ENCODE data around the gene LTN1.
A peak's percentile ranks its signal among the peaks of the same experiment; 100 is the strongest.
"Not testable (repeated sequence)": the region's sequence is repeated elsewhere in the genome, so short reads cannot be mapped to it uniquely, and the experiment has no call there.

The LTN1 gene

DNA sequence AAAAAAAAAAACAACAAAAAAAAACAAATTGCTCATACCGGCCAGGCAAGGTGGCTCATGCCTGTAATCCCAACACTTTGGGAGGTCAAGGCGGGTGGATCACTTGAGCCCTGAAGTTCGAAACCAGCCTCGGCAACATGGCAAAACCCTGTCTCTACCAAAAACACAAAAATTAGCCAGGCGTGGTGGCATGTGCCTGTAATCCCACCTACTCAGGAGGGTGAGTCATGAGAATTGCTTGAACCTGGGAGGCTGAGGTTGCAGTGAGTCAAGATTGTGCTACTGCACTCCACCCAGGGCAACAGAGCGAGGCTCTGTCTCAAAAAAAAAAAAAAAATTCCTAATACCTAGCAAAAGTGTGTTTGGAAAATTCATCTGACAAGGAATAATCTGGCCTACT lies 4.5 kb downstream of the LTN1 start:
- not testable (repeated sequence) for DNase-seq (ENCODE audit: low spot score)

DNA sequence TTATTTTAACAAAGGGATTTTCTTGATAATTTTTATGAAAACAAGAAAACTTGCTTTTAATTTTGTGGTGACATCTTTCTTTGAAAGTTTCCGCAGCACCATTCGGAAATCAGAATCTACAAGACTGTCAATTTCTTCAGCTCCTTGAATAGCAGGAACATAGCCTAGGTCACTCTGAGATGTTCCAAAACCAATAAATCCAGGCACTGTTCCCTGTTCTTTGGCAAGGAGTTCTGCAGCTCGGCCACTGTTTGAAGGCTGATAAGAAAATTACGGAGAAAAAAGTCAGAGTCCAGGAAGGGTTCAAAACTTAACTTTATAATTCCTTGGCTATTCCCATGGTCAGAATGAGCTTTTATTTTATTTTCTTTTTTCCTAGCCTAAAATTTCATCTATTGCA lies 6.0 kb downstream of the LTN1 start:
- no peak for DNase-seq (ENCODE audit: low spot score)

DNA sequence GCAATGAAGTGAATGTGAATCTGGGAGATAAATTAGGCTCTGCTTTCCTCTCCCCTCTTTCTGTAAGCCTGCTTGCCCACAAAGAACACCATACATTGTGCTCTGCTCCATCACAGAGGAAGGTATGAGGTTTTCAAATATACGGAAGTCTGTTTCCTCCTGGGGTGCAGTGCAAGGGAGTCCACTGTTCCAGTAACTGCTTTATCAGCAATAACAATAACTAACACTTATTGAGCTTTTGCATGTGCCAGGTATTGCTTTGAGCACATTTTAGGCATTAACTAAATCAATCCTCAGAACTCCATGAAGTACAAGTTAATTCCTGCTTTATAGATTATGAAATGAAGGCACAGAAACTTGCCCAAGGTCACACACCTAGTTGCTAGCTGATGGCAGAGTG lies 10.0 kb downstream of the LTN1 start:
- no peak for DNase-seq (ENCODE audit: low spot score)

DNA sequence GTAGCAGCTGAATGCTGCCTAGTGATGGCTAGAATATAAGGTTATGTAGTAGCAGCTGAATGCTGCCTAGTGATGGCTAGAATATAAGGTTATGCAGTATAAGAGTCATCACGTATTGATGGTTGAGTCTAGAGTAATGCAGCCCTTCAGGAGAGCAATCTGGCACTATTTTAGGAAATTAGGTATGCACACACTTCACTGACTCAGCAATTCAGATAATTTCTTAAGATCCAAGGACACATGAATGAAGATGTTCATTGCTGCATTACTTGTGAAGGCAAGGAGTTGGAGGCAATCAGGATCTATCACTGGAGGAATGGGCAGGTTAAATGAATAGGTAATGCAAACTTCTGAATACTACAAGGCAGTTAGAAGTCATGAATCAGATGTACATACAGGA lies 13.6 kb downstream of the LTN1 start:
- no peak for DNase-seq (ENCODE audit: low spot score)

DNA sequence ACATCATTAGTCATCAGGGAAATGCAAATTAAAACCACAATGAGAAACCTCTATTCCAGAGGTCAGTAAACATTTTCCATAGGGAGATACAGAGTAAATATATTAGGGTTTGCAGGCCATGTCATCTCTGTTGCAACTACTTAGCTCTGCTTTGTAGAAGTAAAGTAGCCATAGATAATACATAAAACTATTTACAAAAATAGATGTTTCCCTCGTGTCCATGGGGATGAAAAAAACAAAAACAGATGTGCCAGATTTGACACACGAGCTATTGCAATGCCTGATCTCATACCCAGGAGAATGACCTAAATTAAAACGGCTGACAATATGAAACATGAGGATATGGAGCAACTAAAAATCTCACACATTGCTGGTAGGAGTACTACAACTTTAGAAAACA lies 17.3 kb downstream of the LTN1 start:
- no peak for DNase-seq (ENCODE audit: low spot score)

DNA sequence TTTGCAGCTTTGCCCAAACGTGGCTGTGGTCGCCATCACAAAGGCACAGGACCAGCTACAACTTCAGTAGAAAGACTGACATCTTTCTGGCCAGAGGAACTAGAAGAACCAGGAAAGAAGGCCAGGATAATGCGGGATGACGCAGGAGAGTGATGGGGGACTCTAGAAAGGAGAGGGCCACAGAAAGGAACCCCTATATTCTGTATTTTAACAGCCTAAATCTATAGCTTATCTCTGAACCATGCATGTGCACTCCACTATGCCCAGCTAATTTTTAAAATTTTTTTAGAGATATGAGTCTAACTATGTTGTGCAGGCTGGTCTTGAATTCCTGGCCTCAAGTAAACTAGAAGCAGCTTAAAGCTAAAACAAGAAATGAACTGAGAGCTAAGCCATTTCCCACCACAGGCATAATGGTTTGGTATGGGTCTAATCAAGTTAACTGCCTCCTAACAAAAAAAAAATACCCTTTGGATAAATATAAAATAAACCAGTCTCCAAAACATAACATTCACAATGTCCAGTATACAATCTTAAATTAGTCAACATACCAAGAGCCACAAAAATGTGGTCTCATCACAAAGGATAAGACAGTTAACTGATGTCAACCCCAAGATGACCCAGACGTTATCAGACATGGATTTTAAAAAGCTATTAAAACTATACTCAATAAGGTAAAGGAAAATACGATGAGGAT lies 18.0 kb downstream of the LTN1 start:
- no peak for DNase-seq (ENCODE audit: low spot score)

DNA sequence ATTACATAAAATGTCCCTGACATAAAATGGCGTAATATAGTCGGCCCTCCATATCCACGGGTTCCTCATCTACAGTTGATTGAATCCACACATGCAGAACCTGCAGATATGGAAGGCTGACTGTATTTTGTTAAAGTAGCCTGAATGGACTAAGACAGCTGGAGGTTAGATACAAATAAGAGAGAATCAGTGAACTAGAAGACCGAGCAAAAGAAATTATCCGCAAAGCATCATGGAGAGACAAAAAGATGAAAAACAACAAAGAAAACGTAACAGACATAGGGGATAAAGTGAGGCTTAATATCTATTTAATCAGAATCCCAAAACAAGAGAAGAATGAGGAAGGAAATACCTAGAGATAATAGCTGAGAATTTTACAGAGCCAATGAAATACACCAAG lies 20.3 kb downstream of the LTN1 start:
- no peak for DNase-seq (ENCODE audit: low spot score)

DNA sequence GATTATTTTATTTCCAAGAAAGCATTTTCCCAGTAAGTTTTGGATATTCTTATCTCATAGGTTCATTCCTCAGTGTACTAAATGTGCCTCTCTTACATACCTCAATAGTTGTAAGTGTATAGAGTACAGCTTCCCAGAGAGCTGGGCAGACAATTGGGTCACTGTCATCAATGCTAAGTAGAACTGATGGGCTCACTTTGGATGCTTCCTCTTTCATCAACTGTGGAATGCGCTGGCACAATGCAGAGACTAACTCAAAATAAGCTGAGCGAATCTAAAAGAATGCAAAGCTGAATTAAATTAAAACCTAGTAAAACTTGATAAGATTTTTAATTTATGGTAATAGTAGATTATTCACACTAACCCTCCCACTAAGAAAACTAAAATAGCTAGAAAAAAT lies 21.5 kb downstream of the LTN1 start:
- DNase-seq (ENCODE audit: low spot score): peak; percentile 11

DNA sequence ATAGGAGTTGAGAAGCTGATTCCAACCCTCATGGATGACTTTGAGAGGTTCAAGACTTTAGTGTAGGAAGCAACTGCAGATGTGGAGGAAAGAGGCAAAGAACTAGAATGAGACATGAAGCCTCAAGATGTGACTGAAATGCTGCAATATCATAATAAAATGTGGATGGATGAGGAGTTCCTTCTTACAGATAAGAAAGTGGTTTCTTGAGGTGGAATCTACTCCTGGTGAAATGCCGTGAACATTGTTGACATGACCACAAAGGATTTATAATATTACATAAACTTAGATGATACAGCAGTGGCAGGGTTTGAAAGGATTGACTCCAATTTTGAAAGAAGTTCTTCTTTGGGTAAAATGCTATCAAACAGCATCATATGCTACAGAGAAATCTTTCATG lies 28.8 kb downstream of the LTN1 start:
- no peak for DNase-seq (ENCODE audit: low spot score)

DNA sequence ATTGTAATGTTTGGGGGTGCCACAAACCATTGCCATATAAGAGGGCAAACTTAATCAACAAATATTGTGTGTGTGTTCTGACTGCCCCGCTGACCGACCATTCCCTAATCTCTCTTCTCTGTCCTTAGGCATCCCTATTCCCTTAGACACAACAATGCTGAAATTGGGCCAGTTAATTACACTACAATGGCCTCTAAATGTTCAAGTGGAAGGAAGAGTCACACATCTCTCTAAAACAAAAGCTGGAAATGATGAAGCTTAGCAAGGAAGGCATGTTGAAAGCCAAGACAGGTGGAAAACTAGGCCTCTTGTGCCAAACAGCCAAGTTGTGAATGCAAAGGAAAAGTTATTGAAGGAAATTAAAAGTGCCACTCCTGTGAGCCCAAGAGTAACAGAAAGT lies 30.2 kb downstream of the LTN1 start:
- DNase-seq (ENCODE audit: low spot score): no peak

DNA sequence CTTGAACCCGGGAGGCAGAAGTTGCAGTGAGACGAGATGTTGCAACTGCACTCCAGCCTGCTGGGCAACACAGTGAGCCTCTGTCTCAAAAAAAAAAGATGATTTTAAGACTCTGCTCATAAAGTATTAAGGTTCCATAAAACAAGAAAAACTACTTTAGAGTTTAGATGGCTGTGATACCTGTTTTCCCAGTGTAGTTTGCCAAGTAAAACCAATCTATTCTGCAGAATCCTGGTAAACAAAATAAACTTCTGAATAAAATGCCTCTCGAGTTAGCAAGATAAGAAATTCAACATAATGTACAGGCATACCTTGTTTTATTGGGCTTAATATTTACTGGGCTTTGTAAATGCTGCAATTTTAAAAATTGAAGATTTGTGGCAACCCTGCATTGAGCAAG lies 30.8 kb downstream of the LTN1 start:
- DNase-seq (ENCODE audit: low spot score): no peak

DNA sequence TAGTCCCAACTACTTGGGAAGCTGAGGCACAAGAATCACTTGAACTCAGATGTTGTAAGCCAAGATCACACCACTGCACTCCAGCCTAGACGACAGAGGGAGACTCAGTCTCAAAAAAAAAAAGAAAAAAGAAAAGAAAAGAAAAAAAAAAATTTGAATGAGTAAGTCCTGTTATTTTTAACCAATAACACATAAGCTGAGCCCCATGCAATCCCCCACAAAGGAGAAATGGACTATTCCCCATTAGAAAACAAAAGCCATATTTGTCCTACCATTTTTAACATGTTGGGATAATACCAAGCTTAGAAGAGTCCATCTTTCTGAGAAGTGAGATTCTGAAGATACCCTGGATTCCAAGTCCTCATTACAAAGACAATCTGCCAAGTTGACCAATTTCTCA lies 32.4 kb downstream of the LTN1 start:
- no peak for DNase-seq (ENCODE audit: low spot score)

DNA sequence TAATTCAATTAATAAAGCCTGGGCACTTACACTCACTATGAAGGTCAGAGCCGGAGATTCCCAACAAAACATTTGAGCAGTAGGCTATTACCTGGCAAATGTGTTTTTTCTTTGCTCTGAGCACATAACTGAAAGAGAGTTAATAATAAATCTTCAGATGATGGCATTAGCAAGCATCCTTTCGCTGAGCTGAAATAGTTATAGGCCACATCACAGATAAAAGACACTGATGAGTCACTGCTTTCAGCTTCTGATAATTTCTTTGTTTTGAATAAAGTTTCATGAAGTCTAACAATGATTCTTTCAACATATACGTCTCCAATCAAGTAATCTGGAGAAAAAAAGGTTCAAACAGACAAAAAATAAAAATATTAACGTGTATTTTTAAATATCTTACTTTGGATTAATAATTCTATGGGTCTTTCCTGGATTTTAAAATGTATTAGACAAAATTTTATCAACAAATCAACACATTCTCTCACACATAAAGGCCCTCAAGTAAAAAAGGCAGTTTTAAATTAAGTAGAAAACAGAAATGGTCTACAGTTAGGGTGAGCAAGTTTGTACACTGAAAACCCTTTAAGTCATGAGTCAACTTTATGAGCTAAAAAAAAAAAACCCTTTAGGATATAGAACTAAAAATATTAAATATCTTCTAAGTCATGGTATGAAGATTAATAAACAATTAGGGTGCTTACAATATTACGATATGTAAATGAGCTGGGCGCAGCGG lies 33.1 kb downstream of the LTN1 start:
- DNase-seq (ENCODE audit: low spot score): no peak

DNA sequence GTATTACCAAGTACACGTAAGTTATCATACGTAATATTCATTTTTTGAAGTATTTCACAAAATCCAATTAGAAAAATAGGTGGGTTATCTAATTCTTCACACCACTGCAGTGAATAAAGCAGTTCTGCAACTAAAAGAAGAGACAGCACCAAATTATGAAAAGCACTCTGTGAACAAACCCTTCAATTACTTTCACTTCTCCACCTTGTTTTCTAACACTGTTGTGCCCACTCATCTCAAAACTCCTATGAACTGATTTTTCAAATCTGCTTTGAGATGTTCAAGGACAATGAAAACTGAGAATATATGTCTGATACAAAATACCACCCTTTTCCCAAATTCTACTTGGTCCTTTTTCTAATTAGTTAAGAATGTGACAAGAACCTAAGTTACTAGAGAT lies 39.4 kb downstream of the LTN1 start:
- no peak for DNase-seq (ENCODE audit: low spot score)

DNA sequence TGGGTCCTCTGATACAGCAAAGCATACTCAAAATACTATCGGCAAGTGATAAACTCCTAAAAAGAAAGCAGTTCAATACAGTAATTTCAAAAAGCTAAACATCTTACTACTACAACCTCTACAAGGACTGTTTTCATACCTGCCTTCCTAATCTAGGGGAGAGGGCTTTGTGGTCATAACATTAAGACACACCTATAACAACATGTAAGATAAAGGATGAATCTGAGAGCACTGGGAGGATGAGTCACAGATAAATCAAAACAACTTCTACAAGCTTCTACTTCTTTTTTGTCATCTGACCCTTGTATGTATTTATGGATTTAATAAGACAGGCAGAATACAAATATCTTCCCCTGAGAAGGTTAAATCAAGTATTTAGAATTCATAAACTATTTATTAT lies 40.0 kb downstream of the LTN1 start:
- DNase-seq (ENCODE audit: low spot score): no peak

DNA sequence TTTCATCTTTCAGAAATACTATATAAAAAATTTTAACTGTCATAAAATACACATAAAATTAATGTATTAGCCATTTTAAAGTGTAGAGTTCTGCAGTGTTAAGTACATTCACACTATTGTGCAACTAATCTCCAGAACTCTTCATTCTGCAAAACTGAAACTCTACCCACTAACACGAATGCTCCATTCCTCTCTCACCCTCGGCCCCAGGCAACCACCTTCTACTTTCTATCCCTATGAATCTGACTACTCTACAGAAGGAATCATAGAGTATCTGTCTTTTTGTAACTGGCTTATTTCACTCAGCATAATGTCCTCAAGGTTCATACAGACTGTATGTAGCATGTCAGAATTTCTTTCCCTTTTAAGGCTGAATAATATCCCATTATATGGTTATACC lies 43.4 kb downstream of the LTN1 start:
- DNase-seq (ENCODE audit: low spot score): no peak

DNA sequence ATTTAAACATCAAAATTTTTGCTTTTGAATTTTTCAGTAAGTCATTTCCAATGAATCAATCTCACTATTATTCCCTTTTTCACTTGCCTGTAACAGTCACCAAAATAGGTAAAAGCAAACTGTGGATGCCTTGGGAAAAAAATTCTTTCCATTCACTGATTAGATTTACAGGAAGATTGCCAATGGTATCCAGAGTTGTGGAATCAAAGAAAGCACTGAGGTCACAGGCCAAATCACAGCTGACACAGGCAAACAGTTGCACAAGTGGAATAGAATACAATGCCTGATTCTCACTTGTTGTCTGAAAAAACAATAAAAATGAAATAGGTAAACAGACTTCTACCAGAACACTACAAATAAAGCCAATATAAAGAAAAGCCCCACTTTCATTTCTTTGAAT lies 48.4 kb downstream of the LTN1 start:
- DNase-seq (ENCODE audit: low spot score): no peak

DNA sequence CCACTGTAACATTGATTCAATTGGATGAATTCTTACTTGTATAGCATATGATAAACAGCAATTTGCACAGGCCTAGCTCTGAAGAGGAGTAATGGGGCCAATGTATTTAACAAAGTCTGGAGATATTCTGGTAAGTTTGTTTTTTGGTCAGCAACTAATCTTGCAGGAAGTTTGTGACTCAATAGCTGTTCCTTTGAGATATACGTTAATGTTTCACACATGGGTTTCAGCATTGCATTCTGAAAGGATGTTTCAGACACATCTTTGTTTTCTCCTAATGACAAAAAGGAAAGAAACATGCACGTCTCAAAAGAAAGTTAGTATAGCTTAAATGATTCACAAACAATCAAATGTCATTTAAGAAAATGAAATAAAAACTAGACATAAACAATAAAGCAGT lies 49.0 kb downstream of the LTN1 start:
- no peak for DNase-seq (ENCODE audit: low spot score)

DNA sequence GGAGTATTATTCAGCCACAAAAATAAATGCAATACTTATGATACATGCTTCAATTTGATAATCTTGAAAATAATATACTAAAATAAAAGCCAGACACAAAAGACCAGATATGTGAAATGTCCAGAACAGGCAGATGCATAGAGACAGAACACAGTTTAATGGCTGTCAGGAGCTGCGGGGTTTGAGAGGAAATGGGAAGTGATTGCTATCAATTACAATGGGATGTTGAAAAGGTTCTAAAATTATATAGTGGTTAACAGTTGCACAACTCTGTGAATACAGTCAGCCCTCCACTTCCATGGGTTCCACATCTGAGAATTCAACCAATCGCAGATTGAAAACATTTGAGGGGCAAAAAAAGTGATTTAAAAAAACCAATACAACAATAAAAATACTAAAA lies 54.0 kb downstream of the LTN1 start:
- no peak for DNase-seq (ENCODE audit: low spot score)

DNA sequence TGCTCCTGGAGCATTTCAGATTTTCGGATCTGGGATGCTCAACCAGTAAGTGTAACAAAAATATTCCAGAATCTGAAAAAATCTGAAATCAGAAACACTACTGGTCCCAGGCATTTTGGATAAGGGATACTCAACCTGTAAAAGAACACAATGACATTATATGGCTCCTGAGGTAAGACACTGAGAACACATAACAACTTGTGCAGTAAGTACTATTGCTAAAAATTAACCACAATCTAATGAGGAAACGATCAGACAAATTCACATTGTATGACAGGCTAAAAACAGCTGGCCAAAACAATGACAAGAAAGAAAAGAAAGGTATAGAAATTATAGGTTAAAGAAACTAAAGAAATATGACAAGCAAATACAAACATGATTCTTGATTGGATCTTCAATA lies 54.9 kb downstream of the LTN1 start:
- no peak for DNase-seq (ENCODE audit: low spot score)

DNA sequence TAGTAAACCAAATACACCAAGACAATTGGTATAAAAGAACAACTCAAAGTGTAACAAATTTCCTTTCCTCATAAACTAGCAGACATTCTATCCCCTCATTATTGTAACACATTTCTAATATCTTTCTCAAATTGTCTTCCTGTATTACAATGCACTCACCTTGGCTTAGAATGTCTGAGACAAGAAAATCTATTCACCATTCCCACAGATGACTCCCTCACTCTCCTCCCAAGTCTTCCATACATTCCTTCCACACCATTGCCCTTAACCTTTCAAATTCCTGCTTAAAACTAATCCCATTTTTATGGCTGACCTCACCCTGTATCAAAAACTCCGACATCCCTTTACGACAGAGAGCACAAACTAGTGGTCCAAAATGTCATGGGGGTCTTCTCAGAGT lies 56.0 kb downstream of the LTN1 start:
- no peak for DNase-seq (ENCODE audit: low spot score)

DNA sequence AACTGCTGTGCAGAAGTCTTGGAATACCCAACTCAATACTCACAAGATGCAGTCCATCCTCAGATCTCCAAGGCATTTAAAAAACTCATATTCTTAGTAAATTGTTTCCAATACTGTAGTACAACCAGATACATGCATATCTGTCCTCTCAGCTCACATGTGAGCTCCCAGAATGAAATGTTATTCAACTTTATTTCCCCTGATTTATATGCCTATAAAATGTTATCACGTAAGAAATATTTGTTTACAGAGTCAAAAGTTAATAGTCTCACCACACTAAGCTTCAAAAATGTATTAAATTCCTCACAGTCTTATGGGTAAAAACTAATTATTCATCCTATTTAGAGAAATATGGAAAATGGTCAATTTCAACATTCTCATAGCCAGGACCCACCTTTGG lies 56.6 kb downstream of the LTN1 start:
- DNase-seq (ENCODE audit: low spot score): no peak

DNA sequence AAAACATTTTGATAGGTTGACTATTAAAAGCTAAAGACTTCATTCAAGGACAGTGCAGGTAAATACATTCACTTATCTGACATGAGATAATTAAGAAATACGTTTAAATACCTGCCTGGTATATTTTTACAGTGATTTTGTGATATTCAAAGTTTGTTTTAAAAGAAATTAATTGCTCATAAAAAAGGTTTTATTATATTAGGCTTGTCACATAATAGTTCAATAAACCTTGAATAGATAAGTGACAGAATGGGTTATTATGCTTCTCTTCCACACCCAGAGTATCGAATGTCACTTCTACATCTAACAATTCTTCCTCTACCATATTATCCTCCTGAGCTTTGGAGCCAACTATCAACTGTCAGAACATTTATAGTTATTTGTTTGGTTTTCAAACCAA lies 60.0 kb downstream of the LTN1 start:
- DNase-seq (ENCODE audit: low spot score): no peak

DNA sequence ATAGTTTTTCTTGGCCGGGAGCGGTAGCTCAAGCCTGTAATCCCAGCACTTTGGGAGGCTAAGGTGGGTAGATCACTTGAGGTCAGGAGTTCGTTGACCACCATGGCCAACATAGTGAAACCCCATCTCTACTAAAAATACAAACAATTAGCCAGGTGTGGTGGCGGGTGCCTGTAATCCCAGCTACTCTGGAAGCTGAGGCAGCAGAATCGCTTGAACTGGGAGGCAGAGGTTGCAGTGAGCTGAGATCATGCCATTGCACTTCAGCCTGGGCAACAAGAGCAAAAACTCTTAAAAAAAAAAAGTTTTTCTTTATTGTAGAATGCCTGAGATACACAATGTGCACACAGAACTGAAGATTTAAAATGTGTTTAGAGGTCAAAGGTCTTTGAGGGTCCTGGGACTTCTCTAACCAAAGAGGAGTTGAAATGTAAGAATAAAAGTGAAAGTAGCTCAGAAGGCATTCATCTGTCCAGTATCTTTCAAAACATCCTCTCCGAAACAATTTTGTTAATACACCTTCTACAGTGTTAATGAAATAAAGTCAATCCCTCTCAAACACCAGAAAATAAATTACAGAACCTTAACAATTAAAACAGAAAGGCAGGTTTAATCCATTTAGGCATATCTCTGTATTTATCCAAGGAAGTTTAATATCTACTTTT lies 60.8 kb downstream of the LTN1 start:
- not testable (repeated sequence) for DNase-seq (ENCODE audit: low spot score)
